ENCODE data around the gene FUBP1. TPM values are rescaled to one million over a fixed set of nuclear protein-coding genes. Genes with fewer than 3 reads are reported as not detected.
"Not testable (repeated sequence)": the region's sequence is repeated elsewhere in the genome, so short reads cannot be mapped to it uniquely, and the experiment has no call there.

Gene FUBP1, protein sequence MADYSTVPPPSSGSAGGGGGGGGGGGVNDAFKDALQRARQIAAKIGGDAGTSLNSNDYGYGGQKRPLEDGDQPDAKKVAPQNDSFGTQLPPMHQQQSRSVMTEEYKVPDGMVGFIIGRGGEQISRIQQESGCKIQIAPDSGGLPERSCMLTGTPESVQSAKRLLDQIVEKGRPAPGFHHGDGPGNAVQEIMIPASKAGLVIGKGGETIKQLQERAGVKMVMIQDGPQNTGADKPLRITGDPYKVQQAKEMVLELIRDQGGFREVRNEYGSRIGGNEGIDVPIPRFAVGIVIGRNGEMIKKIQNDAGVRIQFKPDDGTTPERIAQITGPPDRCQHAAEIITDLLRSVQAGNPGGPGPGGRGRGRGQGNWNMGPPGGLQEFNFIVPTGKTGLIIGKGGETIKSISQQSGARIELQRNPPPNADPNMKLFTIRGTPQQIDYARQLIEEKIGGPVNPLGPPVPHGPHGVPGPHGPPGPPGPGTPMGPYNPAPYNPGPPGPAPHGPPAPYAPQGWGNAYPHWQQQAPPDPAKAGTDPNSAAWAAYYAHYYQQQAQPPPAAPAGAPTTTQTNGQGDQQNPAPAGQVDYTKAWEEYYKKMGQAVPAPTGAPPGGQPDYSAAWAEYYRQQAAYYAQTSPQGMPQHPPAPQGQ
- total RNA-seq: 90.3 TPM

DNA sequence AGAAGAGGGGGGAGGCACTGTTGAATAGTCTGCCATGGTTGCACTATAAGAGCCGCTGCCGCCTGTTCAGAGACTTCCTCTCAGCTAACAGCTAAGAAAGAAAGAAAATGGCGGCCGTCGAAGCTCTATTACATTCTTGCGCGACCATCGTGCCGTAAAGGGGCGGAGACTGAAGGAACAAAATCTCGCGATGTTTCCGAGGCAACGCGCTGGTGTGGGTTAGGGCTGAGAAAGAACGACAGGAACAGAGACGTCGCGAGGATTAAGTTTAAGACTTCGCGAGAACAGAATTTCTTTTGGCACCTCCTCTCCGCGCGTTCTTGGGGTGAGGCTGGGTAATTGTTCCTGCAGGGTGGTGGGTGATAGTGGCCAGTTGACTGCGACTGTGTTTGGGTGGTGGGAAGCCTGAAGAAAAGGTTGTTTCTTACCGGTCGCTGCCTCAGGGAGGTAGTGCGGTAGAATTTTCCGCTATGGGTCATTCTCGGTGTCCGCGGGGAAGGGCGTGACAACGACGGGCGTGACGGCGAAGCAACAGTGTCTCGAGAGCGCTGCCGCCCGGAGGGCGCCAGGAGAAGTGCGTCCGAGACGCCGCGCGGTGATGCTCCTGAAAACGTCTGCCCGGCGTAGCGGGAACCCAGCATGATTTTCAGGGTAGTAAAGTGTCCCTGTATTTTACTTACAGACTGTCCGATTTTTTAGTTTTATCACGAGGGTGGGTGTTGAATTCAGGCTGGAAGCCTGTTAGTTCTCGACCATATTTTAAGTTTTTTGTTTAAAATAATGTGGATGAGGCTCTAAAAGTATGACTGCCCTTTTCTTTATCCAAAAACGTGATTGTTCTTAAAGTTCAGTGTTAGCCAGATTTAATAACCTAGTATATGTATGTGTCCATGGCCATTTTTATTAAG lies at the start of gene FUBP1:
Gene FUBP1 (minus strand): TSS at position 104 of the 908 bp plus-strand sequence. CDS start 68 bp downstream, at position 36.
- H3K4me3 ChIP-seq: peak within 1 kb of the TSS; percentile 67 to 86
- peak within 1 kb of the TSS; percentile 97 to 98 for H3K27ac ChIP-seq
- no peaks in the 10 kb centered on the region for H3K9me3 ChIP-seq
- TF ChIP-seq, protein P1, sequence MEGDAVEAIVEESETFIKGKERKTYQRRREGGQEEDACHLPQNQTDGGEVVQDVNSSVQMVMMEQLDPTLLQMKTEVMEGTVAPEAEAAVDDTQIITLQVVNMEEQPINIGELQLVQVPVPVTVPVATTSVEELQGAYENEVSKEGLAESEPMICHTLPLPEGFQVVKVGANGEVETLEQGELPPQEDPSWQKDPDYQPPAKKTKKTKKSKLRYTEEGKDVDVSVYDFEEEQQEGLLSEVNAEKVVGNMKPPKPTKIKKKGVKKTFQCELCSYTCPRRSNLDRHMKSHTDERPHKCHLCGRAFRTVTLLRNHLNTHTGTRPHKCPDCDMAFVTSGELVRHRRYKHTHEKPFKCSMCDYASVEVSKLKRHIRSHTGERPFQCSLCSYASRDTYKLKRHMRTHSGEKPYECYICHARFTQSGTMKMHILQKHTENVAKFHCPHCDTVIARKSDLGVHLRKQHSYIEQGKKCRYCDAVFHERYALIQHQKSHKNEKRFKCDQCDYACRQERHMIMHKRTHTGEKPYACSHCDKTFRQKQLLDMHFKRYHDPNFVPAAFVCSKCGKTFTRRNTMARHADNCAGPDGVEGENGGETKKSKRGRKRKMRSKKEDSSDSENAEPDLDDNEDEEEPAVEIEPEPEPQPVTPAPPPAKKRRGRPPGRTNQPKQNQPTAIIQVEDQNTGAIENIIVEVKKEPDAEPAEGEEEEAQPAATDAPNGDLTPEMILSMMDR (IDR thresholded peaks at IDR 0.05): peak; percentile 84 to 86 (median 86)
- peak; percentile 86 to 98 for DNase-seq (ENCODE audit: low spot score in 2 of 2)
- H3K4me1 ChIP-seq: peaks cover 0 to 32% of the 10 kb centered on the region in 2 donors
- peaks cover 0 to 4% of the 10 kb centered on the region in 2 donors for H3K36me3 ChIP-seq
- no peaks in the 10 kb centered on the region for H3K27me3 ChIP-seq
- intact Hi-C loops (cut with DNase I): loop anchor here (1.0 to 2.0 kb wide), 4 partner anchors 25 to 220 kb away; partner anchors contain the start of genes DNAJB4 and USP33

DNA sequence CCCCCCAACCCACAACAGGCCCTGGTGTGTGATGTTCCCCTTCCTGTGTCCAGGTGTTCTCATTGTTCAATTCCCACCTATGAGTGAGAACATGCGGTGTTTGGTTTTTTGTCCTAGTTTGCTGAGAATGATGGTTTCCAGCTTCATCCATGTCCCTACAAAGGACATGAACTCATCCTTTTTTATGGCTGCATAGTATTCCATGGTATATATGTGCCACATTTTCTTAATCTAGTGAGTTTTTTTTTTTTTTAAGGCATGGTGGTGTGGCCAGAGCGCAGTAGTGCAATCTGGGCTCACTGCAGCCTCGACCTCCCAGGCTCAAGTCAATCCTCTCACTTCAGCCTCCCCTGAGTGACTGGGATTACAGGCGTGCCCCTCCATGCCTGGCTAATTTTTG lies 42.3 kb upstream of the FUBP1 start:
- H3K4me3 ChIP-seq; H3K9me3 ChIP-seq; DNase-seq (ENCODE audit: low spot score in 2 of 2); H3K4me1 ChIP-seq; H3K27ac ChIP-seq; H3K27me3 ChIP-seq; intact Hi-C loops (cut with DNase I): not testable (repeated sequence)
- H3K36me3 ChIP-seq: peaks cover 6 to 26% of the 10 kb centered on the region in 2 donors

DNA sequence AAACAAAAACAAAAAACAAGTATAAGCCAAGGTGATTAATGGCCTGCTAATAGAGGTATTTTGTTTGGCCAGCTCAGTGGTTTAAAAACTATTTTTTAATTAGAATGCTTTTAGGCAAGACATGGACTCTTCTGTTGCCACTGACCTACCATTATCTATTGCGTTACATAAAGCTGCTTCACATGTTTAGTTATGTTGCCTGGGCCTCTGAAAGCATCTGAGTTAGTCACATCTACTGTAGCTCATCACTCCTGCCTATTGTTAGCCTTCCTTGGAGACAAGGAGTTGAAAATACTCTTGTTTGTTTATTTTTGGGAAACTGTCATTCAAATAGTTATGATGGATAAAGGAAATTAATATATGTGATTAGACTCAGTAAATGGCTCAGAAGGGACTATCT lies 40.2 kb upstream of the FUBP1 start:
- intact Hi-C loops (cut with DNase I): no loop called here
- Histone ChIP-seq H3K27me3 (no peaks in the 10 kb centered on the region), H3K27ac (no peak overlapping the region), H3K4me3 (no peak overlapping the region), H3K36me3 (peaks cover 17 to 45% of the 10 kb centered on the region in 2 donors), H3K9me3 (no peaks in the 10 kb centered on the region), H3K4me1 (peaks cover 0 to 10% of the 10 kb centered on the region in 2 donors)
- TF ChIP-seq, protein P1 (IDR thresholded peaks at IDR 0.05): no peak
- no peak for DNase-seq (ENCODE audit: low spot score in 2 of 2)

DNA sequence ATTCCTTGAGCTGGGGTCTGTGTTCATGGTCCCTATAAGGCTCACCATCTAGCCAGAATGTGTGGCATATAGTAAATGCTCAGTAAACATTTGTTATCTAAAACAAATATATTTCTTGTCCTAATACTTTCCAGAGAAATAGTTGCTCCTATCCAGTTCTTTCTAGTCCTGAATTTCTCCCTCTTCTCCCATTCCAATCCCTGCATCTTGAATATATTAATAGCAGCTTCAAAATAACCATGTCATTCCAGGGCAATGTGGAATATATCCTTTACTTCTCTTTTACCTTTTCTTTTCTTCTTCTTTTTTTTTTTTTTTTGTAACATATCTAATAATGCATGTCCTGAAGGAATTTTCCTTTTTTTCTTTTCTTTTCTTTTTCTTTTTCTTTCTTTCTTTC lies 36.3 kb upstream of the FUBP1 start:
- Histone ChIP-seq H3K27ac (no peak overlapping the region), H3K27me3 (no peaks in the 10 kb centered on the region), H3K9me3 (no peaks in the 10 kb centered on the region), H3K4me1 (peaks cover 0 to 15% of the 10 kb centered on the region in 2 donors), H3K4me3 (peak overlapping the region in 1 of 2 donors; percentile 21), H3K36me3 (peaks cover 22 to 58% of the 10 kb centered on the region in 2 donors)
- TF ChIP-seq, protein P1 (IDR thresholded peaks at IDR 0.05): no peak
- DNase-seq (ENCODE audit: low spot score in 2 of 2): no peak
- intact Hi-C loops (cut with DNase I): no loop called here

DNA sequence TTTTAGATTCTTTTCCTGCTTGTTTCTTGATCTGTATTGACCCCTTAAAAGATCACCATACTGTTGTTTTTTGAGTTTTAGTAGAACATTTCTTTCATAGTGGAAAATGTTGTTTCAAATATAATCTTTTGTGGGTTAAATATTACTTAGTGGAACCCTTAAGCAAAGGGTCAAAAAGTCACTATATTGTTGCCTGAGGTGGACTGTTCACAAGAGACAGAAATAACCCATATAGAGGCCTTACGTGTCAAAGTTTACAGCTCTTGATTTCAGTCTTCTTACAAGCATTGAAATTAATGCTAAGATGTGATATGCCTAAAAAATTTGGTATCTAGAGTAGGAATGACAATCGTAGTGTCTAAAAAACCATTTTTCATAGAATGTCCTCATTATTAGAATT lies 32.2 kb upstream of the FUBP1 start:
- peaks cover 16 to 31% of the 10 kb centered on the region in 2 donors for H3K36me3 ChIP-seq
- intact Hi-C loops (cut with DNase I): no loop called here
- TF ChIP-seq, protein P1 (IDR thresholded peaks at IDR 0.05): no peak
- no peak for DNase-seq (ENCODE audit: low spot score in 2 of 2)
- H3K4me1 ChIP-seq: peaks cover 0 to 15% of the 10 kb centered on the region in 2 donors
- H3K27ac ChIP-seq: peak overlapping the region in 1 of 2 donors; percentile 88
- peak overlapping the region; percentile 55 to 74 for H3K4me3 ChIP-seq
- H3K27me3 ChIP-seq: no peaks in the 10 kb centered on the region
- H3K9me3 ChIP-seq: no peaks in the 10 kb centered on the region
